ENCODE data around the gene GRID2IP.

- TF ChIP-seq POLR2A (IDR thresholded peaks at IDR 0.05) (no peak), CTCF (IDR thresholded peaks at IDR 0.05 in 4 of 5, conservative IDR thresholded peaks at IDR 0.05 in 1 of 5) (no peak)
These were observed 40.7 kb downstream of the GRID2IP start for GRCh38 chr7:6510476-6511133.
